ENCODE data around the gene SLC39A11. TPM values are rescaled to one million over a fixed set of nuclear protein-coding genes. Genes with fewer than 3 reads are reported as not detected.
"Not testable (repeated sequence)": the region's sequence is repeated elsewhere in the genome, so short reads cannot be mapped to it uniquely, and the experiment has no call there.

Gene SLC39A11, protein sequence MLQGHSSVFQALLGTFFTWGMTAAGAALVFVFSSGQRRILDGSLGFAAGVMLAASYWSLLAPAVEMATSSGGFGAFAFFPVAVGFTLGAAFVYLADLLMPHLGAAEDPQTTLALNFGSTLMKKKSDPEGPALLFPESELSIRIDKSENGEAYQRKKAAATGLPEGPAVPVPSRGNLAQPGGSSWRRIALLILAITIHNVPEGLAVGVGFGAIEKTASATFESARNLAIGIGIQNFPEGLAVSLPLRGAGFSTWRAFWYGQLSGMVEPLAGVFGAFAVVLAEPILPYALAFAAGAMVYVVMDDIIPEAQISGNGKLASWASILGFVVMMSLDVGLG
- 10 to 100 TPM in 4 of 10 donors, 1 to 10 TPM in 6; 8.2 to 10.9 (median 9.6) TPM for polyA plus RNA-seq (ENCODE audit: insufficient read length in 10 of 10)
- long read RNA-seq, donor 1, partial matches to known transcripts, result 0 of 1 reads
- long read RNA-seq, donor 1, other reads (novel, unspliced or antisense), result 0 of 1 reads
- long read RNA-seq, donor 2, partial matches to known transcripts, result 0 of 1 reads
- long read RNA-seq, donor 2, other reads (novel, unspliced or antisense), result 0 of 1 reads
- long read RNA-seq, donor 3, result 0 reads
- long read RNA-seq, donor 4, result 0 reads
- long read RNA-seq, donor 5, partial matches to known transcripts, result 0 of 2 reads
- long read RNA-seq, donor 5, other reads (novel, unspliced or antisense), result 0 of 2 reads
- long read RNA-seq, donor 6, partial matches to known transcripts, result 0 of 4 reads
- long read RNA-seq, donor 6, other reads (novel, unspliced or antisense), result 0 of 4 reads
- long read RNA-seq, donor 7, partial matches to known transcripts, result 0 of 1 reads
- long read RNA-seq, donor 7, other reads (novel, unspliced or antisense), result 0 of 1 reads
- long read RNA-seq, donor 8, result 0 reads
- long read RNA-seq, donor 9, result 0 reads

DNA sequence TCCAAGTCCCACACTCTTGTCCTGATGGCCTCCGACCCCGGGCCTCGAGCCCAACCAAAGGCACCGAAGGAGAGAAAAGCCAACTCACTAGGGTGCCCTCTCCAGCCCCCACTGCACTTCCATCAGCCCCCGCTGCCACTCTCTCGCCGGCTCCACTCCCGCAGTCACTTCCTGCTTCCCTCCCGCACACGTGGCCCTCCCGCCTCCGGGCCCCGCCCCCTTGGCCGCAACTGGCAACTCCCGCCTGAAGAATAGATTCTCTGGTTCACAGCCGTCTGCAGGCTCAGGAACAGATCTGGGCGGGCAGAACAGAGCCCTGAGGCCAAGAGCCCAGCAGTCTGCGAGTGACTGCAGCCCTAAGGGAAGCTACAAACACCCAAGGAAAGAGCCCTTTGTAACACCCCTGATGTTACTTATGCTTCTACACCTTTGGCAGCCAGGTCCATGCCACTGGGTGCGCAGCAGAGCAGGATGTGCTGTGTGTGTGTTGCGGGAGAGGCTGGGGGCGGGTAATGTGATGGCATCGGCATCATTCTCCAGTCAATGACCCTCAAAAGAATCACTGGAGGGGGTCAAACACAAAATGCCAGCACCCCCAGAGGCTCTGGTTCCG is at the start of gene SLC39A11:
TSS of gene SLC39A11 (minus strand) at position 166 of the 613 bp plus-strand sequence. CDS start 3,924 bp downstream, outside the sequence.
- peak; percentile 93 to 97 (median 94) for DNase-seq

DNA sequence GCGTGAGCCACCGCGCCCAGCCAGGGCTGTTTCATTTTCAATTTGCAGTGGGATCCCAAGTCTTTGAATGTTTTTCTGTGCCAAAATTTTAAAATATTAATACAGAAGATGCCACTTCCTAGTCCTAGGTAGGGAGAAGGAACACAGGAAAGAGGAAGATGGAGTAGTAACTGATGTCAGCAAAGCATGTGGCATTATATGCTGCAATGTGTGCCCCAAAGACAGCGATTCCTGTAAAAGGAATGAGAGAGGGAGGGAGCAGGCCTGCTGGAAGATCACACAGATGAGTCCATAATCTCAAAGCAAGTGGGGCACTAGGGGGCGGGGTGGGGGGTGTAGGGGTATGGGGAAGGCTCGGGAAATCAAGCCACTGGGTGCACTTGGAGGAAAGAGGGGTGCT is 48.9 kb upstream of the SLC39A11 start:
- no peak for DNase-seq

DNA sequence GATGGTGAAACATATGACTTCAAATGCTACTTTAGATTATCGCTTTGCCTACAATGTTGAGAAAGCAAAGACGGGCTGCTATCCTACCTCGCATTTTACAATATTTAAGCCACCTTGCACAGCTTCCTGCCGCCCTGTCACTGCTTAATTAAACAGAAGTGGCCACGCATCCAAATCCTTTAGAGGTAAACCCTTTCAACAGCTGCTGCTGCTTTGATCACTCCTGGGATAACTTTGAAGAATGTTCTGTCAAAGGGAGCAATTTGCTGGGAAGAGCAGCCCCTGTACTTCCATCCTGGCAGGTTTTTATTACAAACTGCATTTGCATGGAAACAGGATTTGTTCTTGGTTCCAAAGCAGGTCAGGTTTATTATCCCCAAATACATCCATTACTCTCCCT is 48.1 kb upstream of the SLC39A11 start:
- DNase-seq, result no peak

DNA sequence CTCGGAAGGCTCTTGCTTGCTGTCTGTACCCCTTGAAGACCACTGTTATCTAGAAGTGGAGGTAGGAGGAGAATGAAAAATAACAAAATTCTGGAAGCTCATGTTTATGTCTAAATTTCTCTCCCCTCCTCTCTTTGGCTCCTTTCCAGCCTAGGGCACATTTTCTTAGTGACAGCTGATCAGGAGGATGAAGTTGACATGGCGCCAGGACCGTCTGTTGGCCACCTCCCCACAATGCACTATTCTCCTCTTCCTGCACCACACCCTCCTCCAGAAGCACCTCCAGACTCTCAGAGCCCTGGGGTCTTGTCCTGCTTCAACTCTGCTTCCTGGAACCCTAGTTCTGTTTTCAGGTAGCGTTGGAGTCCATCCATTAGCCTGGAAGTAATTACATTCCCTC is 46.8 kb upstream of the SLC39A11 start:
- DNase-seq, result no peak

DNA sequence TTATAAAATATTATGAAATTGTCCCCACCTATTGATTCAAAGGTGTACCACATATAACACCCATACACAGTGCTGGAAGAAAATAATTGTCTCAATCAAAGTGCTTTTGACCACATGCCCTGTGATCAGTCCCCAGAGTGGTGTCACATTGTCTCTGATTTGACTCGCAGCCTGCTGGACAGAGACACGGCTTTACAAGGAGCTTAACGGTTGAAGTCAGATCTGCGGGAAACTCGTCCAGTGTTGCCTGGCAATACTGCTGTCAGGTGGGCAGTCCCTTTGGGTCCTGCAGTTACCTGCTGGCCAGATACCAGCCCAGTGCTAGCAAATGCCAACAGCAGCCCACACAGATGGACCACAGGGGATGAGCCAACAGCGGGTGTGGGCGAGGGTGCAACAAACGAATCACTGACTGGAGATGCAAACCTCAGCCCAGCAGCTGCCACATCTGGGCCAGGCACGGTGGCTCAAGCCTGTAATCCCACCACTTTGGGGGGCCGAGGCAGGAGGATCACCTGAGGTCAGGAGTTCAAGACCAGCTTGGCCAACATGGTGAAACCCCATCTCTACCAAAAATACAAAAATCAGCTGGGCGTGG is 46.2 kb upstream of the SLC39A11 start:
- DNase-seq, result peak in 2 of 3 donors; percentile 25 to 39

DNA sequence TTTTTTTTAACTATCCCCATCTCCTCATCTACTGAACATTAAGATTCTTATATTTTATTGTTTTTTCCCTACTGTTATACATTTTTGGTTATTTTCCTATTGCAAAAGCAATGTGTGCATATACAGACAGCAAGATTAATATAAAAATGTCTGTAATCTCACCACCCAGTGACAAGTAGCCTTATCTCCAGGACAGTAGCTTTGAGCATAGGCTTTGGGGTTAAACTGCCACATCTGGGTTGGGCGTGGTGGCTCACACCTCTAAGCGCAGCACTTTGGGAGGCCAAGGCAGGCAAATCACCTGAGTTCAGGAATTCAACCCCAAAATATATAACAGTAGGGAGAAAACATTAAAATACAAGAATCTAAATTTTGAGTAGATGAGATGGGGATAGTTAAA is 44.9 kb upstream of the SLC39A11 start:
- DNase-seq, result no peak

DNA sequence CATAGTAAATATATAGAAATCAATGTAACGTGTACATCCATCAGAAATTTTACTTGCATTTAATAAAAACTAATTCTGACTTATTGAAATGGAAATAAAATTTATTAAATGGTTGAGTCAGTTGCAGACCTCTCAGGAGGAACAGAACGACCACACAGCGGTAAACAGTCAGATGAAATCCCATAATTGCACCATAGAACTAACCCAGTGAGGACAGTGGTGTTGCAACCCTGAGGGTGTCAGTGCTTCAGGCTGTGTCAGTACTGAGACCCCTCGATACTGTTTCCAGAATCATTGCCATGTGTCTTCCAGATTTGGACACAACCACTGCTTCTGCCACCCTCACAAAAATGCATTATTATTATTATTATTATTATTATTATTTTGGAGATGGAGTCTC is 43.3 kb upstream of the SLC39A11 start:
- DNase-seq, result no peak

DNA sequence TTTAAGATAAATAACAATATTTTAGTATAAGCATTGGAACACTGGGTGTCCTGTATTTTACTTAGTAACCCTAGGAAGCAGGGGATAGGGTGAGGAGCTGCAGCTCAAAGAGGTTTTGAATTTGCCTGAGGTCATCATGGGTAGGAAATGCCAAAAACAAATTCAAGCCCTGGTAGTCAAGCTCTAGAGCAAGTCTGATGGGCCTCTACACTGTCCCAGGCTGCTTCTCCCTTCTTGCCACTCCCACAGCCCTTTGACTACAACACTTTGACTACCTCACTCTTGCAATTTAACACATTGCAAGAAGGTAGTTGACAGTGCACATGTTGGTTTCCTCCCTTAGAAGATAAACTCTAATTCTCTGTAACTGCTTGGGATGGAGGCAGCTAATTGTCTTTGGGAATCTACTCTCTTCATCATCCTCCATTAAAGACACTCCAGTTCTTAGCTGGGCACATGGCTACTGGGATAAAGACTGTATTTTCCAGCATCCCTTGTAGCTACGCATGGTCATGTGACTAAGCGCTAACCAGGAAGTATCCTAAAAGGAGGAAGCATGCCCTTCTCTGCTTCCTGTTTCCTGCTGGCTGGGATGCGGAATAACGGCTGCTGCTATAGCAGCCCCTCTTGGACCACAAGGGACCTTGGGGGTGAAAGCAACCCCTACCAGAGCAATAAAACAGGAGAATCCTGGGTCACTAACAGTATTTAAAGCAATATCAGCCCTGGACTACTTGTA is 41.6 kb upstream of the SLC39A11 start:
- DNase-seq, result no peak

DNA sequence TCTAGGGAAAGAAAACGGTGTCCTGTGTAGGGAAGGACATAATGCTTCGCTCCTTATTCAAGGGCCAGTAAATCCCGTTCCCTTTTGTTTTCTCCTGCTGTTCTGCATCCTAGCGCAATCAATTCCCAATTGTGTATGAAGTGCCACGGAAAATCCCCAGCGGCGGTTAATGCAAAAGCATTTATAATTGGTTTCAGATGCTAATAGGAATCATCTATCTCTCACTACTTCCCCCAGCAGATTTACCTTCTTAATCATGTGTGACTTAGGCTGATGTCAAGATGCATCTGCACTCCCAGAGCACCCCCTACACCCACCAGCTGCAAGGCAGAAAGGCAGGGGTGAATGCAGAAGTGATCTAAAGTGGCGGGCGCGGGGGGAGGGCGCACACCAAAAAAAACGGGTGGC is 39.6 kb upstream of the SLC39A11 start:
- no peak for DNase-seq

DNA sequence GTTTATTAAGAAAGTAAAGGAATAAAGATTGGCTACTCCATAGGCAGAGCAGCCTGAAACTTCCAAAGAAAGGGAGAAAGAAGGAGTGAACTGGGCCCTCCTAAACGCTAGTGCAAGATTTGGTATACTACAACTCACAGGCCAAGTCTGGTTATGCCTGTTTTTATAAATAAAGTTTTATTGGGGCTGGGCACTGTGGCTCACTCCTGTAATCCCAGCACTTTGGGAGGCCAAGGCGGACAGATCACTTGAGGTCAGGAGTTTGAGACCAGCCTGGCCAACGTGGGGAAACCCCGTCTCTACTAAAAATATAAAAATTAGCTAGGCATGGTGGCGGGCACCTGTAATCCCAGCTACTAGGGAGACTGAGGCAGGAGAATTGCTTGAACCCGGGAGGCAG is 39.0 kb upstream of the SLC39A11 start:
- not testable (repeated sequence) for DNase-seq

DNA sequence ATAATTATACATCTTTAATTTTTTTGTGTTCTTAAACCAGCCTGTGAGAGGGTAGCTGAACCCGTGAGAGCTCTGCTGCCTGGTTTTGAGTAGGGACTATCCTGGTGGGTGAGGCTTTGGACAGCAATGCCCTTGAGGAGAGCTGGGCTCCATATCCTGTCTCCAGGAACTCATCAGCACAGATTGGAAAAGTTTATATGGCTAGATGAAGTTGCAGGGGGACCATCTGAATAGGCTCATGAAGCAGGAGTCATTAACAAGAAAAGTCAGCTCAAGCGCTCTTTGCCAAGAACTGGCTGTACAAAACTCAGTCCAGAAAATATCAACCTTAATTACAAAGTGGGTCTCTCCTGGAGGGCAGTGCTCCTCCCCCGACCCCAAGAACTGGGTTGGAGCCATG is 38.5 kb upstream of the SLC39A11 start:
- no peak for DNase-seq

DNA sequence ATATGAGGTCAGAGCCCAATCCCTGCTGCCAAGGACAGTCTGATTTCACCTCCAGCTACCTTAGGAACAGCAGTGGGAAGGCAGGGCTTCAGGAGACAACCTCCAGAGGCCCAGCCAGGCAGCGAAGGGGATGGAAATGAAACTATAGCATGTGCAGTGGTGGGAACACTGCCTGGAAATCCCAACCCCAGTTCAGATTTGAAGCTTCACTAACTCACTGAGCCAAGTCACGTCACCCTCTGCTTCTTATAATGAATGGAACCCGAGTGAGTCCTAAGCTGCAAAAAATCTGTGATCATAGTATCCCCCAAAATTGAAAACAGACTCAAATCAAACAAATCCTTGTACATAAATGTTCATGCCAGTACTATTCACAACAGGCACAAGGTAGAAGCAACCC is 36.0 kb upstream of the SLC39A11 start:
- DNase-seq, result peak in 1 of 3 donors; percentile 33

DNA sequence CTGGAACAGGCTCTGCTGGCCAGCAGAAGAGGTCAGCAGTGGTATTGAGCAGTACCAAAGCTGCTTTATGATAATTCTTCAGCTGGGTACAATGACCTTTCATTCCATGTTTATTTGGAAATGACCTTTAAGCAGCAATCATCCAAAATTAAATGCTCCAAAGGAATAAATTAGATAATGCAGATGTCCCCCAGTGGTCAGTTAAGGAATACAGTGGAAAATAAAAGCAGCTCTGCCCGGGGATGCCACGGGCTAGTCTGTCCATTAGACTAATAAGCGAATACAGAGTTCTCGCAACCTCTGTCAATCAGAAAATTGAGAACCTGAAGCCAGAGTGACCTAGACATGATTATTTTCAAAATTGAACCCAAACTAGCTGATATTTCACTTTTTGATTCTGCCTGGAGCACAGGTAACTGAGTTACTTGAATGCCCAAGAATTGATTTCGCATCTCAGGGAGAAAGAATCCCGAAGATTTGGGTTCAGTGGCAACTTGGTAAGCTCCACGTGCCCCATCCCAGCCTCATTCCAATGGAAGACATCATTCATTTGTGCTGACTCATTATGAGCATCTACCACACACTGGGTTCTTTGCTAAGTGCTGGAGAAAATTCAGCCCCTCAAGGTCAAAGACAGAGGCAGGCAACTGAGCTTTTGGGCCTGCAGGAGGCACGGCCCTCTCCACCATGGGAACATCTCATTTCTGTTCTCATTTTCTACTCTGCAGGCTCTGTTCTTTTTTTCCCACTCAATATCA is 34.4 kb upstream of the SLC39A11 start:
- DNase-seq, result no peak

DNA sequence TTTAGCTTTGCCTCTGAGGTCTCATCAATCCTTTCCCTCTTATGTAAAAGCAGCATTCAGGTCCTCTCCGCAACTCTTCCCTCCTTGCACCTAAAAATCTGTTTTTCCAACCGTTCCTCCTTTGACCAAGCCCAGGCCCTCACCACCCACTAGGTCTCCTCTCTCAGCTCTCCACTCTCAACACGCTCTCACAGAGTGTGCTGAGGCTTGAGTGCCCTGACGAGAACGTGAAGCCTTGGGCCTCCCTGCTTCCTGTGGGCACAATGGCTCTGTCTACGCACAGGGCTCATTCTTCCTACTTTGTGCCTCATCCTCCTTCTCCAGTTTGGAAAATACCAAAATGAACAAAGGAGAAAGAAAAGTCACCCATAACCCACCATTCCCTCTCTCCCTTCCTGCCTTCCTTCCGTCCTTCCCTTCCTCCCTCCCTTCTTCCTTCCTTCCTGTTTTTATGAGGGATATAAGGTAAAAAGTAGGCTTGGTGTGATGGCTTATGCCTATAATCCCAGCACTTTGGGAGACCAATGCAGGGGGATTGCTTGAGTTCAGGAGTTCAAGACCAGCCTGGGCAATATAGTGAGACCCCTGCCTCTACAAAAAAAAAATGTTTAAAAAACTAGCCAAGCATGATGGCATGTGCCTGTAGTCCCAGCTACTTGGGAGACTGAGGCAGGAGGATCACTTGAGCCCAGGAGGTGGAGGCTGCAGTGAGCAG is 31.3 kb upstream of the SLC39A11 start:
- DNase-seq, result no peak

DNA sequence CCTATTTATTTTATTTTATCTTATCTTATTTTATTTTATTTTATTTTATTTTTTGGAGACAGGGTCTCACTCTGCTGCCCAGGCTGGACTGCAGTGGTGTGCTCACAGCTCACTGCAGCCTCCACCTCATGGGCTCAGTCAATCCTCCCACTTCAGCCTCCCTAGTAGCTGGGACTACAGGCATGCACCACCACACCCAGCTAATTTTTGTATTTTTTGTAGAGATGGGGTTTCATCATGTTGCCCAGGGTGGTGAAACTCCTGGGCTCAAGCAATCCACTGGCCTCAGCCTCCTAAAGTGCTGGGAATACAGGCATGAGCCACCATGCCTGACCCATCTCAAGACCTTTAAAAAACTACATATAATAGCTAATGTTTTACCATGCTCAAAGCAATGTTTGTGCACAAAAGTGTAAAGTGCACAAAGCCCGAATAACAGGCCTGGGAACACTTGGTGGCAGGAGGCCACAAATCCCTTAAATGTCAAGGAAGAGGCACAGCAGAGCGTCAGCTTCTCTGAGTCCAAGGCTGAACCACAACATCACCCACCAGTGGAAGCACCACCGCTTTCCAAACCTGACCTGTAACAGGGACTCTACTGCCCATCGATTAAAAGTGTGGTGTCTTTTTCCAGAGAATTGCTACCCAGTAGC is 30.6 kb upstream of the SLC39A11 start:
- DNase-seq, result no peak

DNA sequence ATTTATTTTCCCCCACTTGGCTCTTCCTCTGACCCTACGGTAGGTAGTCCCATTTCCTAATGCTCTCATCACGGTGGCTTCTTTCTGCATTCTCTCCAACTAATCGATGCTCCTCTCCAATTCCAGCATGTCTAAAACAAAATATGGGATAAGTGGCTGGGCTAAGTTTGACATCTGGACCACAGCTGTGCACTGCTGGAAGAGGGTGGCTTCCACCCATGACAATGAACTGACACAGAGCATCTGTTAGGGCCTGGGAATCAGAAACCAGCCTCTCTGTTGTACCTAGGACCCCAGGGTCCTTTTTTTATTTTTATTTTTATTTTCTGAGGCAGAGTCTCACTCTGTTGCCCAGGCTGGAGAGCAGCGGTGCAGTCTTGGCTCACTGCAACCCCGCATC is 29.0 kb upstream of the SLC39A11 start:
- DNase-seq, result peak in 1 of 3 donors; percentile 51

DNA sequence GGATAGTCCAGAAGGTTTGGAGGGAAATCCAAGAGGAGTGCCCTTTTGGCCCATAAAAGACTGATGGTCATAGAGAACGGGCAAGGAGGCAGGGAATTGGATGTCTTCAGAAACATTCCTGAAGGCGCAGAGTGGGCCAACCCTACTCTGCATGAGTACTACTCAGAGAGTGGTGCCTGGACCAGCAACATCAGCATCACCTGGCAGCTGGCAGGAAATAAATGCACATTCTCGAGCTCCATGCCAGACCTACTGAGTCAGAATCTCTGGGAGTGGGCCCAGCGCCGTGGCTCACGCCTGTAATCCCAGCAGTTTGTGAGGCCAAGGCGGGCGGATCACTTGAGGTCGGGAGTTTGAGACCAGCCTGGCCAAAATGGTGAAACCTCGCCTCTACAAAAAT is 27.1 kb upstream of the SLC39A11 start:
- no peak for DNase-seq

DNA sequence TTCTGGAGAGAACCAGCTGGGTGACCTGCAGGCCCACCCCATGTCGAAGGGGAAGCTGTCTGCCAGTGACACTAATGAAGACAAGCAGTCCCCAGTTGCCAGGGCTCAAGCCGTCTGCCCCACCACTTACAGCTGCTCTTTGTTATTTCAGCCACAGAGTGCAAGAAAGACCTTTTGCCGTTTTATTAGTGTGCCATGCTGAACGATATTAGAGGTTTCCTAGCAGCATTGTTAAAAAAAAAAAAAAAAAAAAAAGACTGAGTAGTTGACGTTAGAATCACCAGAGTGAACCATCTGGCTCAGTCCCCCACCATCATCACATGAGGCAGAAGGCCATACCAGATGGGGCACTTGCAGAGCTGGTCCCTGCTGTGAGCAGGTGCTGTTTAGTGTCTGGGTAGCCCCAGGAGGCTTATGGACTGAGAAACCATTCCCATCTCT is 26.5 kb upstream of the SLC39A11 start:
- DNase-seq, result no peak

DNA sequence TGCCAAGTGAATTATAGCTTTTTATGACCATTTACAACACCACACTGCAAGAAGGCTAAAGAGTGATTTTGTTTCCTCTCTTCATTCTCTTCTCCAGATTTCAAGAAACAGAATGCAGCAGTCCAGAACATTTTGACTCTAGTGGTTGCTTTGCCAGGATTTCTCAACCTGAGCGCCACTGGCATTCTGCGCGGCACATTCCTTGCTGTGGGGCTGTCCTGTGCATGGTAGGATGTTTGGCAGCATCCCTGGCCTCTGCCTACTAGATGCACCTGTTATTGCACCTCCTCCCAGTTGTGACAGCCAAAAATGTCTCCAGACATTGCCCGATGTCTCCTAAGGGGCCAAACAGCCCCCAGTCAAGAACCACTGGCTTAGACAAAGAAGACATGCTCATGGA is 25.7 kb upstream of the SLC39A11 start:
- no peak for DNase-seq

Measured in muscle of back (tissue), 13 donors.